ENCODE data around the gene DDAH2.

Gene DDAH2

GRCh38 chr6:31686483-31686882, 42.6 kb downstream of the DDAH2 start:
- peaks cover 69% of the 10 kb centered on the region for H3K36me3 ChIP-seq (ENCODE audit: insufficient read depth, insufficient read length, low read length)
- H3K9ac ChIP-seq (ENCODE audit: insufficient read length, low read depth): no peak overlapping the region
- peaks cover 16% of the 10 kb centered on the region for H3K4me1 ChIP-seq (ENCODE audit: insufficient read depth, insufficient read length)
- H3K9me3 ChIP-seq (ENCODE audit: insufficient read depth, low read length): no peaks in the 10 kb centered on the region
- H3K27me3 ChIP-seq (ENCODE audit: insufficient read depth, insufficient read length): no peaks in the 10 kb centered on the region
- no peak for TF ChIP-seq SUZ12 (IDR thresholded peaks at IDR 0.05; ENCODE audit: extremely low read depth, insufficient read depth, insufficient read length)
- TF ChIP-seq YY1 (IDR thresholded peaks at IDR 0.05; ENCODE audit: insufficient read depth, insufficient read length): no peak
- no peak overlapping the region for H3K4me3 ChIP-seq (ENCODE audit: insufficient read length, low read depth)
- DNase-seq (ENCODE audit: low read depth, low spot score): no peak

GRCh38 chr6:31683591-31683990, 45.5 kb downstream of the DDAH2 start:
- H3K4me1 ChIP-seq (ENCODE audit: insufficient read depth, insufficient read length): peaks cover 9% of the 10 kb centered on the region
- H3K36me3 ChIP-seq (ENCODE audit: insufficient read depth, insufficient read length, low read length): peaks cover 48% of the 10 kb centered on the region
- H3K4me3 ChIP-seq (ENCODE audit: insufficient read length, low read depth): no peak overlapping the region
- no peaks in the 10 kb centered on the region for H3K27me3 ChIP-seq (ENCODE audit: insufficient read depth, insufficient read length)
- no peaks in the 10 kb centered on the region for H3K9me3 ChIP-seq (ENCODE audit: insufficient read depth, low read length)
- no peak for DNase-seq (ENCODE audit: low read depth, low spot score)
- no peak overlapping the region for H3K9ac ChIP-seq (ENCODE audit: insufficient read length, low read depth)
- TF ChIP-seq ZNF274 (IDR thresholded peaks at IDR 0.05; ENCODE audit: low read depth, low read length) (no peak), SUZ12 (IDR thresholded peaks at IDR 0.05; ENCODE audit: extremely low read depth, insufficient read depth, insufficient read length) (no peak), YY1 (IDR thresholded peaks at IDR 0.05; ENCODE audit: insufficient read depth, insufficient read length) (no peak)

- Histone ChIP-seq H3K9me3 (ENCODE audit: insufficient read depth, low read length) (no peaks in the 10 kb centered on the region), H3K4me3 (ENCODE audit: insufficient read length, low read depth) (peak overlapping the region; percentile 45), H3K27me3 (ENCODE audit: insufficient read depth, insufficient read length) (no peaks in the 10 kb centered on the region), H3K9ac (ENCODE audit: insufficient read length, low read depth) (peak overlapping the region; percentile 76), H3K36me3 (ENCODE audit: insufficient read depth, insufficient read length, low read length) (peaks cover 24% of the 10 kb centered on the region), H3K4me1 (ENCODE audit: insufficient read depth, insufficient read length) (peaks cover 2% of the 10 kb centered on the region)
- DNase-seq (ENCODE audit: low read depth, low spot score): no peak
- TF ChIP-seq YY1 (IDR thresholded peaks at IDR 0.05; ENCODE audit: insufficient read depth, insufficient read length): no peak
- TF ChIP-seq SUZ12 (IDR thresholded peaks at IDR 0.05; ENCODE audit: extremely low read depth, insufficient read depth, insufficient read length): no peak
- TF ChIP-seq ZNF274 (IDR thresholded peaks at IDR 0.05; ENCODE audit: low read depth, low read length): no peak
Observed at GRCh38 chr6:31681135-31681671, 47.9 kb downstream of the DDAH2 start.

- H3K27me3 ChIP-seq (ENCODE audit: insufficient read depth, insufficient read length): no peaks in the 10 kb centered on the region
- TF ChIP-seq ZNF274 (IDR thresholded peaks at IDR 0.05; ENCODE audit: low read depth, low read length) (no peak), SUZ12 (IDR thresholded peaks at IDR 0.05; ENCODE audit: extremely low read depth, insufficient read depth, insufficient read length) (no peak), YY1 (IDR thresholded peaks at IDR 0.05; ENCODE audit: insufficient read depth, insufficient read length) (no peak)
- peaks cover 2% of the 10 kb centered on the region for H3K4me1 ChIP-seq (ENCODE audit: insufficient read depth, insufficient read length)
- H3K4me3 ChIP-seq (ENCODE audit: insufficient read length, low read depth): peak within 1 kb of the TSS; percentile 45
- peak within 1 kb of the TSS; percentile 76 for H3K9ac ChIP-seq (ENCODE audit: insufficient read length, low read depth)
- DNase-seq (ENCODE audit: low read depth, low spot score): peak; percentile 50
- no peaks in the 10 kb centered on the region for H3K9me3 ChIP-seq (ENCODE audit: insufficient read depth, low read length)
- H3K36me3 ChIP-seq (ENCODE audit: insufficient read depth, insufficient read length, low read length): peaks cover 19% of the 10 kb centered on the region
Observed at GRCh38 chr6:31680226-31681134, 48.6 kb downstream of the DDAH2 start, which contains the start of gene LY6G5C. LY6G5C (minus strand) TSS chr6:31681067; CDS start chr6:31680373, 694 bp downstream.

- Histone ChIP-seq H3K36me3 (ENCODE audit: insufficient read depth, insufficient read length, low read length) (peaks cover 13% of the 10 kb centered on the region), H3K9ac (ENCODE audit: insufficient read length, low read depth) (no peak overlapping the region), H3K9me3 (ENCODE audit: insufficient read depth, low read length) (no peaks in the 10 kb centered on the region), H3K27me3 (ENCODE audit: insufficient read depth, insufficient read length) (no peaks in the 10 kb centered on the region), H3K4me1 (ENCODE audit: insufficient read depth, insufficient read length) (no peaks in the 10 kb centered on the region), H3K4me3 (ENCODE audit: insufficient read length, low read depth) (no peak overlapping the region)
- DNase-seq (ENCODE audit: low read depth, low spot score): no peak
- TF ChIP-seq ZNF274 (IDR thresholded peaks at IDR 0.05; ENCODE audit: low read depth, low read length) (no peak), SUZ12 (IDR thresholded peaks at IDR 0.05; ENCODE audit: extremely low read depth, insufficient read depth, insufficient read length) (no peak), YY1 (IDR thresholded peaks at IDR 0.05; ENCODE audit: insufficient read depth, insufficient read length) (no peak)
Observed at GRCh38 chr6:31677955-31678354, 51.1 kb downstream of the DDAH2 start.

Data from NT2/D1 (cell line).